AG04450 (cell line): Measurements from ENCODE around the gene LCMT1. TPM values are rescaled to one million over a fixed set of nuclear protein-coding genes. Genes with fewer than 3 reads are reported as not detected.

Experiments
- CTCF ChIA-PET: fragments of 300-600, 350-600 bp; formaldehyde crosslinking; extraction: SDS; loops from one replicate; lab custom pipeline; 2022; ENCODE audit warnings: antibody characterized with exemption, inconsistent platforms; lab: Charles Lee
- POLR2A ChIA-PET: fragments of 350-600 bp; formaldehyde crosslinking; extraction: SDS; loops from one replicate; lab custom pipeline; 2021; ENCODE audit warnings: antibody characterized with exemption, inconsistent platforms; lab: Yijun Ruan, JAX
- DNase-seq: peaks from one replicate; pipeline ENCODE4 v3.0.0-alpha.2; 2011; ENCODE audit warnings: low read depth, low spot score
- H3K27ac ChIP-seq: one replicate; pipeline ENCODE4 v1.5.1; 2012; ENCODE audit warnings: low read depth, low read length, control low read depth
- H3K27me3 ChIP-seq: one replicate; pipeline ENCODE4 v1.6.0; 2012; ENCODE audit warnings: low read length; ENCODE audit not compliant: control insufficient read depth, insufficient read depth
- H3K4me3 ChIP-seq: 2 replicates; pipeline ENCODE4 v1.5.1; 2011; ENCODE audit warnings: mild to moderate bottlenecking, low read depth, low read length, control low read depth
- H3K9me3 ChIP-seq: 2 replicates; pipeline ENCODE4 v1.5.1; 2012; ENCODE audit warnings: low read length; ENCODE audit not compliant: control insufficient read depth, insufficient read depth
- CTCF ChIP-seq: IDR thresholded peaks from 2 replicates; pipeline ENCODE4 v1.5.1; 2011; ENCODE audit warnings: low read depth, low read length, control low read depth, inconsistent platforms
- polyA plus RNA-seq: library from polyadenylated mRNA; depleted of rRNA; stranded (reverse); fragments of >200 nt; gene quantifications from 2 replicates; pipeline ENCODE4 v1.2.3, GENCODE V29; 2011; rRNA removed
- small RNA-seq: library from RNA; depleted of rRNA; stranded (forward); fragments of <200 nt; gene quantifications from one replicate; pipeline ENCODE3, GENCODE V24; 2012; ENCODE audit warnings: low read depth; ENCODE audit not compliant: insufficient read length

The LCMT1 gene
- polyA plus RNA-seq, 1 experiment: 46.9 TPM

GRCh38 chr16:25219070-25219737 lies 107.7 kb downstream of the LCMT1 start:
- CTCF ChIA-PET: interaction anchor here (0.8 to 1.3 kb wide), 3 partner anchors 8 to 14 kb away, joined by 3 read pairs; no protein-coding TSS in a partner anchor
- Histone ChIP-seq H3K9me3 (no peaks in the 10 kb centered on the region; the same call in 1 of the 2 replicates), H3K27ac (no peak overlapping the region), H3K27me3 (peaks cover 18% of the 10 kb centered on the region), H3K4me3 (no peak overlapping the region)
- no peak for DNase-seq
- no peak for TF ChIP-seq CTCF
- POLR2A ChIA-PET: interaction anchor here (0.9 kb wide), 1 partner anchor 14 kb away, joined by 3 read pairs; no protein-coding TSS in a partner anchor

GRCh38 chr16:25222959-25223358 lies 111.4 kb downstream of the LCMT1 start:
- H3K4me3 ChIP-seq: no peak overlapping the region
- CTCF ChIA-PET: interaction anchor here (0.6 to 5.6 kb wide), 6 partner anchors 12 to 168 kb away, joined by 3 to 62 read pairs (median 3); no protein-coding TSS in a partner anchor
- no peak overlapping the region for H3K27ac ChIP-seq
- peaks cover 10% of the 10 kb centered on the region for H3K27me3 ChIP-seq
- POLR2A ChIA-PET: no interaction called here
- H3K9me3 ChIP-seq: no peaks in the 10 kb centered on the region
- no peak for TF ChIP-seq CTCF
- DNase-seq: no peak

- Histone ChIP-seq H3K27me3 (peaks cover 11% of the 10 kb centered on the region), H3K9me3 (no peaks in the 10 kb centered on the region), H3K27ac (no peak overlapping the region), H3K4me3 (no peak overlapping the region)
- no peak for DNase-seq
- TF ChIP-seq CTCF: no peak
- ChIA-PET CTCF (interaction anchor here (0.6 to 5.6 kb wide), 10 partner anchors 11 to 607 kb away, joined by 3 to 62 read pairs (median 11); no protein-coding TSS in a partner anchor), POLR2A (no interaction called here)
Observed at GRCh38 chr16:25223964-25224363, 112.4 kb downstream of the LCMT1 start.

GRCh38 chr16:25224731-25225319 lies 113.3 kb downstream of the LCMT1 start:
- H3K27me3 ChIP-seq: peaks cover 10% of the 10 kb centered on the region
- no peak for DNase-seq
- no peak overlapping the region for H3K4me3 ChIP-seq
- ChIA-PET POLR2A (no interaction called here), CTCF (interaction anchor here (0.6 to 5.6 kb wide), 57 partner anchors 9 to 1885 kb away, joined by 3 to 62 read pairs (median 6); partner anchors contain the start of genes AQP8 and RBBP6)
- no peak for TF ChIP-seq CTCF
- H3K27ac ChIP-seq: no peak overlapping the region
- no peaks in the 10 kb centered on the region for H3K9me3 ChIP-seq

Small RNAs within 50 kb of the gene (small RNA-seq; reads per million reads assigned to genes)
- not detected for gene RN7SL557P

Other genes with a start within 250 kb of the LCMT1 start
- 53.7 and 65.9 TPM in 2 replicates for gene ARHGAP17, start 96.4 kb upstream of the LCMT1 start, polyA plus RNA-seq
- gene AQP8, start 105.2 kb downstream of the LCMT1 start, polyA plus RNA-seq: not detected in 2 replicates
- 3.0 and 3.1 TPM in 2 replicates for gene ZKSCAN2, start 146.1 kb downstream of the LCMT1 start, polyA plus RNA-seq